Measurements from ENCODE around the gene SNX27.

The SNX27 gene

DNA sequence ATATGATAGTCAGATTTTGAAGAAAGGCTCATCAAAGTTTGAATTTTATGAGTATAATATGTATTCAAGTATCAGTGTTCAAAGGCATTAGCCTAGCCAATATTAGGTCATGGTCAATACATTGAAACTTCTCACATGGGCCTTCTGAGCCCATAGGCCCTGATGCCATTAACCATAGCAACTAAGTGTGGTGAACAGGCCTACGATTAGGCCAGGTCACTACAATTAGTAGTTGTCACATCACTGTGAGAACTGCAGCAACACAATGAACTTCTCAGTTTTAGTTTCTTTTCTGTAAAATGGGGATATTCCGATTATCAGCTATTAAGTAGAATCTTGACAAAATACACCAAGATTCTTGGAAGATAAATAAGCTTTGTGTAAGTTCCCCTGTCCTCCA, 74.7 kb downstream of the SNX27 start:
- in situ Hi-C loops (cut with HindIII; ENCODE audit: low pct_ligation_motif_present, low sequenced_read_pairs): no loop called here
- TF ChIP-seq, protein P1, sequence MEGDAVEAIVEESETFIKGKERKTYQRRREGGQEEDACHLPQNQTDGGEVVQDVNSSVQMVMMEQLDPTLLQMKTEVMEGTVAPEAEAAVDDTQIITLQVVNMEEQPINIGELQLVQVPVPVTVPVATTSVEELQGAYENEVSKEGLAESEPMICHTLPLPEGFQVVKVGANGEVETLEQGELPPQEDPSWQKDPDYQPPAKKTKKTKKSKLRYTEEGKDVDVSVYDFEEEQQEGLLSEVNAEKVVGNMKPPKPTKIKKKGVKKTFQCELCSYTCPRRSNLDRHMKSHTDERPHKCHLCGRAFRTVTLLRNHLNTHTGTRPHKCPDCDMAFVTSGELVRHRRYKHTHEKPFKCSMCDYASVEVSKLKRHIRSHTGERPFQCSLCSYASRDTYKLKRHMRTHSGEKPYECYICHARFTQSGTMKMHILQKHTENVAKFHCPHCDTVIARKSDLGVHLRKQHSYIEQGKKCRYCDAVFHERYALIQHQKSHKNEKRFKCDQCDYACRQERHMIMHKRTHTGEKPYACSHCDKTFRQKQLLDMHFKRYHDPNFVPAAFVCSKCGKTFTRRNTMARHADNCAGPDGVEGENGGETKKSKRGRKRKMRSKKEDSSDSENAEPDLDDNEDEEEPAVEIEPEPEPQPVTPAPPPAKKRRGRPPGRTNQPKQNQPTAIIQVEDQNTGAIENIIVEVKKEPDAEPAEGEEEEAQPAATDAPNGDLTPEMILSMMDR (IDR thresholded peaks at IDR 0.05; ENCODE audit: low read depth, low read length, missing control alignments): no peak
- Histone ChIP-seq H3K4me3 (ENCODE audit: low read depth, low read length) (no peak overlapping the region), H3K27ac (no peak overlapping the region), H3K36me3 (replicated peaks) (no peaks in the 10 kb centered on the region), H3K27me3 (replicated peaks) (no peaks in the 10 kb centered on the region)
- no peak for DNase-seq

DNA sequence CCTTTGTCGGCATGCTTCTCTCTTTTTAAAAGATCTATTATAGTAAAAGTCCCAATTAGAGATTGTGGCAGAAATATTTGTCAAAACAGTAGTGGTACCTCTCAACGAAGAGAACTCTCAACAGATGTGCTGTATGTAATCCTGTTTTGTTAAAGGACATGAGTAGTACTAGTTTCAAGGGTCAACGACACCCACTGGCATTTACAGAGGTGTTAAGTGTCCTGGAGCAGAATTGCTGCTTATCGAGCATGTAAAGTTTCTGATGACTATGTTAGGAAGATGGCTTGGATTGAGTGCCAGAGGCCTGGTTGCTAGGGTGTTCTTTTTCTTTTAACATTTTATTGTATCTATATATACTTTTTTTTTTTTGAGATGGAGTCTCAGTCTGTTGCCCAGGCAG, 77.6 kb downstream of the SNX27 start:
- DNase-seq: no peak
- Histone ChIP-seq H3K36me3 (replicated peaks) (peaks cover 7% of the 10 kb centered on the region), H3K27ac (no peak overlapping the region), H3K27me3 (replicated peaks) (no peaks in the 10 kb centered on the region), H3K4me3 (ENCODE audit: low read depth, low read length) (no peak overlapping the region)
- in situ Hi-C loops (cut with HindIII; ENCODE audit: low pct_ligation_motif_present, low sequenced_read_pairs): no loop called here
- TF ChIP-seq, protein P1 (IDR thresholded peaks at IDR 0.05; ENCODE audit: low read depth, low read length, missing control alignments): no peak

DNA sequence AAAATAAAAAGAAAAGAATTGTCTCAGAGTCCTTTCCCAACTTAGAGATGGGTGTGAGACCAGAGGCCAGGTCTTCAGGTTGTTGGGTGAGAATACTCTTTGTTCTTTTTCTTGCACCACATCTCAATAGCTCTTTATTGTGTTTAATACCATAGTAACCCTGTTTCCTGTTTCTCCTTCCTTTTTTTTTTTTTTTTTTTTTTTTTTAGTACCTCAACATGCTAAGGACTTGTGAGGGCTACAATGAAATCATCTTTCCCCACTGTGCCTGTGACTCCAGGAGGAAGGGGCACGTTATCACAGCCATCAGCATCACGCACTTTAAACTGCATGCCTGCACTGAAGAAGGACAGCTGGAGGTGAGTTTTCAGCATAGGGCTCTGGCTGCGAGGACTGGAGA, 80.4 kb downstream of the SNX27 start:
- no peak for DNase-seq
- TF ChIP-seq, protein P1 (IDR thresholded peaks at IDR 0.05; ENCODE audit: low read depth, low read length, missing control alignments): no peak
- H3K27ac ChIP-seq: no peak overlapping the region
- no peaks in the 10 kb centered on the region for H3K27me3 ChIP-seq (replicated peaks)
- in situ Hi-C loops (cut with HindIII; ENCODE audit: low pct_ligation_motif_present, low sequenced_read_pairs): no loop called here
- no peak overlapping the region for H3K4me3 ChIP-seq (ENCODE audit: low read depth, low read length)
- H3K36me3 ChIP-seq (replicated peaks): peaks cover 7% of the 10 kb centered on the region

GRCh38 chr1:151693057-151693651, 81.3 kb downstream of the SNX27 start:
- peak; percentile 22 for DNase-seq
- Histone ChIP-seq H3K27me3 (replicated peaks) (no peaks in the 10 kb centered on the region), H3K4me3 (ENCODE audit: low read depth, low read length) (no peak overlapping the region), H3K27ac (no peak overlapping the region), H3K36me3 (replicated peaks) (peaks cover 7% of the 10 kb centered on the region)
- in situ Hi-C loops (cut with HindIII; ENCODE audit: low pct_ligation_motif_present, low sequenced_read_pairs): no loop called here
- TF ChIP-seq, protein P1 (IDR thresholded peaks at IDR 0.05; ENCODE audit: low read depth, low read length, missing control alignments): peak; percentile 82

GRCh38 chr1:151701515-151701914, 89.7 kb downstream of the SNX27 start:
- no peak for DNase-seq
- H3K4me3 ChIP-seq (ENCODE audit: low read depth, low read length): no peak overlapping the region
- H3K36me3 ChIP-seq (replicated peaks): peaks cover 8% of the 10 kb centered on the region
- TF ChIP-seq, protein P1 (IDR thresholded peaks at IDR 0.05; ENCODE audit: low read depth, low read length, missing control alignments): no peak
- no peak overlapping the region for H3K27ac ChIP-seq
- H3K27me3 ChIP-seq (replicated peaks): no peaks in the 10 kb centered on the region
- in situ Hi-C loops (cut with HindIII; ENCODE audit: low pct_ligation_motif_present, low sequenced_read_pairs): no loop called here

DNA sequence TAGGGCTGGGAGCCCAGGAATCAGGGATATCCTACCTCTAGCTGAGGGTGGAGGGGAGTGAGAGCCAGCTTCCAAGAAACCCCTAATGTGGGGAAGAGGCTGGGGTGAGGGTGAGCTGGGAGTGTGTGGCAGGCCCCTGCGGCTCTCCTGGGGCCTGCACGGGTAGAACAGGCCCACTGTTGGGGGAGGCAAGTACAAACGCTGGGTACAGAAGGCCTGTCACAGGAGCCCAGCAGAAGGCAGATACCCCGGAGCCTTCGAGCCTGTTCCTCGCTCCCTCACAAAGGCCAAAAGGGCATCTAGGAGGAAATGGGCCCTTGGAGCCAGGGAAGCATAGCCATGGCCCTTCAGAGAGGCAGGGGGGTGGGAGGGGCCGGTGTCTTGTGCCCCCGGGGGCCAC, 91.1 kb downstream of the SNX27 start:
- DNase-seq: no peak
- Histone ChIP-seq H3K27me3 (replicated peaks) (no peaks in the 10 kb centered on the region), H3K4me3 (ENCODE audit: low read depth, low read length) (no peak overlapping the region), H3K27ac (no peak overlapping the region), H3K36me3 (replicated peaks) (peaks cover 8% of the 10 kb centered on the region)
- in situ Hi-C loops (cut with HindIII; ENCODE audit: low pct_ligation_motif_present, low sequenced_read_pairs): no loop called here
- TF ChIP-seq, protein P1 (IDR thresholded peaks at IDR 0.05; ENCODE audit: low read depth, low read length, missing control alignments): no peak
